Measurements from ENCODE around the gene SLC10A4. TPM values are rescaled to one million over a fixed set of nuclear protein-coding genes. Genes with fewer than 3 reads are reported as not detected.

SLC10A4 gene
- total and polyA plus RNA-seq, 2 donors (not counting 1 experiment from before 2014, with no cell fraction given): under 0.01 to 0.07 TPM

- DNase-seq (ENCODE audit: low read depth in 2 of 2): peak in 1 of 2 donors; percentile 39
- Histone ChIP-seq H3K36me3 (ENCODE audit: control insufficient read depth, insufficient read depth, low read length) (no peaks in the 10 kb centered on the region), H3K27me3 (ENCODE audit: control insufficient read depth, insufficient read depth, low read length) (no peaks in the 10 kb centered on the region), H3K9ac (ENCODE audit: insufficient read depth, low read length) (no peak overlapping the region), H3K9me3 (ENCODE audit: control insufficient read depth, insufficient read depth, low read depth, low read length) (no peaks in the 10 kb centered on the region), H3K4me2 (ENCODE audit: extremely low read depth, insufficient read depth, low read length) (no peak overlapping the region), H2AFZ (ENCODE audit: low read length) (no peak overlapping the region), H3K4me3 (replicated peaks in 1 of 4; ENCODE audit: control extremely low read depth in 1 of 4, insufficient read depth in 1 of 4, low read depth in 3 of 4, low read length in 4 of 4) (no peak overlapping the region), H3K79me2 (ENCODE audit: control insufficient read depth, insufficient read depth, low read length) (no peaks in the 10 kb centered on the region), H4K20me1 (ENCODE audit: control insufficient read depth, extremely low read depth, insufficient read depth, low read length) (no peaks in the 10 kb centered on the region), H3K4me1 (ENCODE audit: control insufficient read depth, extremely low read depth, insufficient read depth, low read length) (no peaks in the 10 kb centered on the region), H3K27ac (ENCODE audit: insufficient read depth, low read length) (no peak overlapping the region)
- TF ChIP-seq CTCF (conservative IDR thresholded peaks at IDR 0.05 in 1 of 2, IDR thresholded peaks at IDR 0.05 in 1 of 2; ENCODE audit: low read depth in 1 of 2, low read length in 2 of 2) (peak in 1 of 2 donors; percentile 49), EZH2 (IDR thresholded peaks at IDR 0.05; ENCODE audit: low read length, missing control alignments) (no peak)
Observed at GRCh38 chr4:48445704-48446103, 37.4 kb upstream of the SLC10A4 start.

- no peak overlapping the region for H2AFZ ChIP-seq (ENCODE audit: low read length)
- H3K9ac ChIP-seq (ENCODE audit: insufficient read depth, low read length): no peak overlapping the region
- no peak for DNase-seq (ENCODE audit: low read depth in 2 of 2)
- no peaks in the 10 kb centered on the region for H3K79me2 ChIP-seq (ENCODE audit: control insufficient read depth, insufficient read depth, low read length)
- H3K9me3 ChIP-seq (ENCODE audit: control insufficient read depth, insufficient read depth, low read depth, low read length): no peaks in the 10 kb centered on the region
- no peaks in the 10 kb centered on the region for H3K36me3 ChIP-seq (ENCODE audit: control insufficient read depth, insufficient read depth, low read length)
- no peak overlapping the region for H3K27ac ChIP-seq (ENCODE audit: insufficient read depth, low read length)
- no peaks in the 10 kb centered on the region for H4K20me1 ChIP-seq (ENCODE audit: control insufficient read depth, extremely low read depth, insufficient read depth, low read length)
- no peak for TF ChIP-seq CTCF (conservative IDR thresholded peaks at IDR 0.05 in 1 of 2, IDR thresholded peaks at IDR 0.05 in 1 of 2; ENCODE audit: low read depth in 1 of 2, low read length in 2 of 2)
- TF ChIP-seq EZH2 (IDR thresholded peaks at IDR 0.05; ENCODE audit: low read length, missing control alignments): no peak
- no peak overlapping the region for H3K4me2 ChIP-seq (ENCODE audit: extremely low read depth, insufficient read depth, low read length)
- H3K27me3 ChIP-seq (ENCODE audit: control insufficient read depth, insufficient read depth, low read length): no peaks in the 10 kb centered on the region
- H3K4me1 ChIP-seq (ENCODE audit: control insufficient read depth, extremely low read depth, insufficient read depth, low read length): no peaks in the 10 kb centered on the region
- H3K4me3 ChIP-seq (replicated peaks in 1 of 4; ENCODE audit: control extremely low read depth in 1 of 4, insufficient read depth in 1 of 4, low read depth in 3 of 4, low read length in 4 of 4): no peak overlapping the region
Observed at GRCh38 chr4:48446642-48447041, 36.5 kb upstream of the SLC10A4 start.

- Histone ChIP-seq H3K9me3 (ENCODE audit: control insufficient read depth, insufficient read depth, low read depth, low read length) (no peaks in the 10 kb centered on the region), H3K4me3 (replicated peaks in 1 of 4; ENCODE audit: control extremely low read depth in 1 of 4, insufficient read depth in 1 of 4, low read depth in 3 of 4, low read length in 4 of 4) (no peak overlapping the region), H3K27me3 (ENCODE audit: control insufficient read depth, insufficient read depth, low read length) (no peaks in the 10 kb centered on the region), H4K20me1 (ENCODE audit: control insufficient read depth, extremely low read depth, insufficient read depth, low read length) (no peaks in the 10 kb centered on the region), H3K36me3 (ENCODE audit: control insufficient read depth, insufficient read depth, low read length) (no peaks in the 10 kb centered on the region), H2AFZ (ENCODE audit: low read length) (no peak overlapping the region), H3K4me1 (ENCODE audit: control insufficient read depth, extremely low read depth, insufficient read depth, low read length) (no peaks in the 10 kb centered on the region), H3K4me2 (ENCODE audit: extremely low read depth, insufficient read depth, low read length) (no peak overlapping the region), H3K27ac (ENCODE audit: insufficient read depth, low read length) (no peak overlapping the region), H3K9ac (ENCODE audit: insufficient read depth, low read length) (no peak overlapping the region), H3K79me2 (ENCODE audit: control insufficient read depth, insufficient read depth, low read length) (no peaks in the 10 kb centered on the region)
- TF ChIP-seq EZH2 (IDR thresholded peaks at IDR 0.05; ENCODE audit: low read length, missing control alignments): no peak
- TF ChIP-seq CTCF (conservative IDR thresholded peaks at IDR 0.05 in 1 of 2, IDR thresholded peaks at IDR 0.05 in 1 of 2; ENCODE audit: low read depth in 1 of 2, low read length in 2 of 2): no peak
- no peak for DNase-seq (ENCODE audit: low read depth in 2 of 2)
Observed at GRCh38 chr4:48449151-48449550, 34.0 kb upstream of the SLC10A4 start.

Data from fibroblast of lung (primary cell).